SH-SY5Y (cell line): ENCODE measurements around the gene HIBCH.

Experiments used
- GATA2 ChIP-seq: IDR thresholded peaks from 2 replicates; pipeline ENCODE4 v1.6.1; 2011; ENCODE audit warnings: mild to moderate bottlenecking, low read depth, low read length
- GATA3 ChIP-seq: IDR thresholded peaks from 2 replicates; pipeline ENCODE4 v1.6.1; 2011; ENCODE audit warnings: low read depth, mild to moderate bottlenecking, low read length, moderate library complexity

DNA sequence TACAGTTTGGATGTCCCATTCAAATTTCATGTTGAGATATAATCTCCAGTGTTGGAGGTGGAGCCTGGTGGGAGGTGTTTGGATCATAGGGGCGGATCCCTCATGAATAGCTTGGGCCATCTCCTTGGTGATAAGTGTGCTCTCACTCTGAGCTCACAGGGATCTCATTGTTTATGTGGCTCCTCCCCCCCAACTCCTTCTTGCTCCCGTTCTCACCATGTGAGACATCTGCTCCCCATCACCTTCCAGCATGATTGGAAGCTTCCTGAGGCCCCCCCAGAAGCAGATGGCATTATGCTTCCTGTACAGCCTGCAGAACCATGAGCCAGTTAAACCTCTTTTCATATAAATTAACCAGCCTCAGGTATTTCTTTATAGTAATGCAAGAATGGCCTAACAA is 20.7 kb upstream of the HIBCH start:
- no peak for TF ChIP-seq GATA3
- no peak for TF ChIP-seq GATA2
